HepG2 (cell line): ENCODE results near the gene CD36.

ENCODE experiments used
- ELF4 ChIP-seq: sonication (generic); formaldehyde crosslinking; IDR thresholded peaks from 2 replicates; pipeline ENCODE4 v1.5.0; 2020; ENCODE audit warnings: missing genetic modification reagents, mild to moderate bottlenecking, moderate library complexity, borderline replicate concordance
- ZNF160 ChIP-seq: sonication (generic); formaldehyde crosslinking; IDR thresholded peaks from 2 replicates; pipeline ENCODE4 v1.8.0; 2022; ENCODE audit warnings: mild to moderate bottlenecking, inconsistent platforms, missing genetic modification reagents

DNA sequence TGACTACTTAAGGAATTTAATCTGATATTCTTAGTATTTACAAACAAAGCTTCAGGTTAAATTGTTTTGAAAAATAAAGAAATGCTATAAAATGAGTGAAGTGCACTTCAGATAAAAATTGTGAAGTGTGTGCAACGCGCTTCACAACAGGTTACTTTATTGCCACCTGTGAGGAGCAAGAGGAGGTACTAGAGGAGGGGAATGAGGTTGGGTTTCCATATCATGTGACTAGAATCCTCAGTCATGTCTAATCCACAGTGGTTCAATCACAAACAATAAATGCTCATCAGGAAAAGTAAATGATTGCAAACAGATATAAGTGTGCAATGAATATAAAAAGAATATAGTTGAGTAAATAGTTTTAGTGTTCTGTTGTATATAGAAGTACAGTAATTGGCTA lies 34.5 kb upstream of the CD36 start:
- no peak for TF ChIP-seq ZNF160 (CRISPR knock-in tag)
- no peak for TF ChIP-seq ELF4 (CRISPR knock-in tag)
